Islet of Langerhans (tissue), 1 donor: Measurements from ENCODE around the gene CTH.
"Not testable (repeated sequence)": the region's sequence is repeated elsewhere in the genome, so short reads cannot be mapped to it uniquely, and the experiment has no call there.

Source experiments
- FAIRE-seq: peaks from one replicate; lab custom pipeline; 2011; peaks lifted over from hg19 to GRCh38; lab: Jason Lieb, UNC

The CTH gene

GRCh38 chr1:70455291-70455690 is 44.2 kb downstream of the CTH start:
- no peak for FAIRE-seq

DNA sequence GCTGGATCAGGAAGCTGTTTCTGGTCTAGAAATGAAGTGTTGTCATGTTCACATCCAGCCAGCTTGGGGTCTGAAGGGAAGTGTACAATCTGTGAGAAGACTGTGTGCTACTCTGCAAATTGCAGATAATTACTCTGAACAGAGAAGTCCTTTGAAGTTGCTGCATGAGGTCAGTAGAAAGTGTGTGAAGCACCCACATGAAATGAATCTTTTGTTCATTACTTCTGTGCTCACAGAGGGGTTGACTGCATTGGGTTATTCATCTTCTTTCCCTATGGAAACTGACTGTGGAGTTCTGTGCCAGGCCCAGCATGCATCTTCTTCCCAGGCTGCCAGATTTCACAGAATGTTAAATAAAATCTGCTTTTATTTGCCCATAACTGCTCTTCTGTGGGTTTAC is 47.1 kb downstream of the CTH start:
- FAIRE-seq, result no peak

- FAIRE-seq, result no peak
Observed at GRCh38 chr1:70459496-70460225, 48.6 kb downstream of the CTH start.

- not testable (repeated sequence) for FAIRE-seq
Observed at GRCh38 chr1:70460740-70461713, 50.0 kb downstream of the CTH start.

DNA sequence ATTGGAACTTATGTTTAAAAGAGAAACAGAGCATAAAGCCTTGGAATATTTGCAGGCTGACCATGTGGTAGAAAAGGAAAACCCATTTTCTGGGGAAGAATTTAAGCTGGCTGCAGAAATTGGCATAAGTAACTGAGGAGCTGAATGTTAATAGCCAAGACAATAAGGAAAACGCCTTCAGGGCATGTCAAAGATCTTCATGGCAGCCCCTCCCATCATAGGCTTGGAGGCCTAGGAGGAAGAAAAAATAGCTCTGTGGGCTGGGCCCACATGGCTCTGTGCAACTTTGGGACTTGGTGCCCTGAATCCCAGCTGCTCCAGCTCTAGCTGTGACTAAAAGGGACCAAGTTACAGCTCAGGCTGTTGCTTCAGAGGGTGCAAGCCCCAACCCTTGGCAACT is 51.5 kb downstream of the CTH start:
- no peak for FAIRE-seq

DNA sequence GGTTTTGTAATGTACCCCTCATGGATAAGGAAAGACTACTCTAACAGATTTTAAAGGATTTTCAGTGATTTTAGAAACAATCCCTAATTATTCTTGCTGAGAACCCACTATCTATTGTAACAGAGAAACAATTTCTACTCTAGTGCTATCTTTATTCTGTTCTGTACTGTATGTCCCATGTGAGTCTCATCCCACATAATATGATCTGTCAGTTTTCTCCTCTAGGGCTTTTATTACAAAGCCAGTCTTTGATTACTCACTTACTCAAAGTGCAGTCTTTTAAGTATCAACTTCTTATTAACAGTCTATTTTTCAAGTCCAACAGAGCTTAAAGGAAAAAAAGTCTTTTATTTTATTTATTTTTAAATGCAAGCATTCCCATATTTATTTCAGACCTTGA is 54.8 kb downstream of the CTH start:
- FAIRE-seq, result no peak

GRCh38 chr1:70467531-70467930 is 56.5 kb downstream of the CTH start:
- no peak for FAIRE-seq

GRCh38 chr1:70468180-70468579 is 57.1 kb downstream of the CTH start:
- FAIRE-seq, result no peak

GRCh38 chr1:70469184-70469583 is 58.1 kb downstream of the CTH start:
- FAIRE-seq, result not testable (repeated sequence)

GRCh38 chr1:70475023-70475422 is 64.0 kb downstream of the CTH start:
- no peak for FAIRE-seq

- FAIRE-seq, result no peak
Observed at GRCh38 chr1:70477090-70477489, 66.0 kb downstream of the CTH start.

DNA sequence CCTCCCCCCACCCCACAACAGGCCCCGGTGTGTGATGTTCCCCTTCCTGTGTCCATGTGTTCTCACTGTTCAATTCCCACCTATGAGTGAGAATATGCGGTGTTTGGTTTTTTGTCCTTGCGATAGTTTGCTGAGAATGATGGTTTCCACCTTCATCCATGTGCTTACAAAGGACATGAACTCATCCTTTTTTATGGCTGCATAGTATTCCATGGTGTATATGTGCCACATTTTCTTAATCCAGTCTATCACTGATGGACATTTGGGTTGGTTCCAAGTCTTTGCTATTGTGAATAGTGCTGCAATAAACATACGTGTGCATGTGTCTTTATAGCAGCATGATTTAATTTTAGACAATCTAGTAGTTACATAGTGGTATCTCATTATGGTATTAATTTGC is 66.8 kb downstream of the CTH start:
- not testable (repeated sequence) for FAIRE-seq

DNA sequence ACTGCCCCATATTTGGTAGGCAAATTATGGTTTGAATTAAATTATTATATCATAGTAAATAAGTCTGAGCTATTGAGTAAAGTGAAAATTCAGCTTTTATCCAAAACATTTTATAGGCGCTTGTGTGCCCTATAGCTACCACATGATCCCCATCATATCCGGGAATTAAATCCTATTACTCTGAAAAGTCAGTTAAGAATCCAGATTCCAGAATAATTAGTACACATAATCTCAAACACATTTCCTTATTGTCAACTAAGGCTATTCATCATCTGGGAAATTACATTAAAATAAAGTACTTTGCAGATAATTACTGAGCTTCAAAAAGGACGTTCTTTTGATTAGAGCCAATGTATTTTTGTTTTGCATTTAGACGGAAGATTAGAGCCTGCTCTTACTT is 72.3 kb downstream of the CTH start:
- no peak for FAIRE-seq

- FAIRE-seq, result no peak
Observed at GRCh38 chr1:70485624-70486023, 74.6 kb downstream of the CTH start.

DNA sequence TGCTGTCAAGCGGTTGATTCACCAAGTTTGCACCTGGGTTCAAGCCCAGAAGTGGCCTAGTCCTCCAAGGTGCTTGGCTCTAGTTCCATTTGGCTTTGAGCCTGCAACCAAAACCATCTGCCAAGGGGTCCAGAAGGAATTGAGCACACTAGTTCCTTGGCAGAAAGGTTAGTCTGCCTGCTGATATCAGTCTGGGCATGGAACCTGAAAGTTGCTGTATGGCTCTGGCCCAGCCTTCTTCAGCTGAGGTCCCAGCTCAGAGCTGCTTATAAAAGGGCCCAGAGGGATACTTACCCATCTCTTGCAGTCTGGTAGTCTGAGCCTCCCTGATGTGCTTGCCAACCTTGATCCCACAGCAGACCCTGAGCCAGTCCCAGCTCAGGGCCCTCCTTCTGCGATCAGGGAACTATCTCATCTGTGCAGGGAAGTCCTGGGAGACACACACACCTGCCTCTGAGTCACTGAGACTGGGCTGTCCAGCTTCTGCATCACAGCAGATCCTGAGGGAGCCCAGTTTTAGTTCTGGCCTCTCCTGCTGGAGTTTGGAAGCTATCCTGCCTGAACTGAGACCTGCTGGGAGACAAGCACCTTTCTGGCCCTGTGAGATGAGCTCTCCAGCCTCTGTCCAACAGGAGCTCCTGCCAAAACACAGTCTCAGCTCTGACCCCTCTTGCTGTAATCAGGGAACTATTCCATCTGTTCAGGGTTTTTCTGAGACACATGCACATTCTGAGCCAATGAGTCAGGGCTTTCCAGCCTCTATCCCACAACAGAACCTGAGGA is 75.8 kb downstream of the CTH start:
- FAIRE-seq, result no peak

- FAIRE-seq, result no peak
Observed at GRCh38 chr1:70487459-70487815, 76.4 kb downstream of the CTH start.

DNA sequence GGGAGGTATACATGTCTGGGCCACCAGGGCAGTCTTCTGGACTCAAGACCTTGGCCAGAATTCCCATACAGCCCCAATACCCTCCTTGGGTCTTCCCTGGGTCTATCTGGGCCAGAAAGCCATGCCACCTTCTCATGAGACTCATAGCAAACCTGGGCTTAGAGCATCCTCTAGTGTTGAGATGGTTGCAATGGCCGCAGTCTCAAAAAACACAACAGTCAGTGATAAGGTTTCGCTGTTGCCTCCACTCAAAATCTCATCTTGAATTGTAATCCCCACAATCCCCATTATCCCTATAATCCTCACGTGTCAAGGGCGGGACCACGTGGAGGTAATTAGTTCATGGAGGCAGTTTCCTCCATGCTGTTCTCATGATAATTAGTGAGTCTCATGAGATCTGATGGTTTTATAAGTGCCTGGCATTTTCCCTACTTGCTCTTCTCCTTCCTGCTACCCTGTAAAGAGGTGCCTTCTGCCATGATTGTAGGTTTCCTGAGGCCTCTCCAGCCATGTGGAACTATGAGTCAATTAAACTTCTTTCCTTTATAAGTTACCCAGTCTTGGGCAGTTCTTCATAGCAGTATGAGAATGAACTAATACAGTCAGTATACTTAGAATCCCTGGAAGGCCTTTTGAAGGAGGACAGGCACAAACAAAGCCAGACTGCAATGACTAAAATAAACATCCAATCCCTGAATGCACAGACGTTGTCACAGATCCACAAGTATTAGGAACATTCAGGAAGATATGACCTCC is 77.0 kb downstream of the CTH start:
- FAIRE-seq, result no peak
